Stimulated activated CD8-positive, alpha-beta memory T cell treated with anti-CD3 and anti-CD28 coated beads, Interleukin-4, amount 100 ng/mL, for 48 hours (primary cell): ENCODE data around the gene KLF13.
A peak's percentile ranks its signal among the peaks of the same experiment; 100 is the strongest.

Source experiments
- DNase-seq: peaks from one replicate; pipeline ENCODE4 v3.0.0-alpha.2; 2020

The KLF13 gene

GRCh38 chr15:31405200-31405920, 78.7 kb downstream of the KLF13 start:
- peak; percentile 49 for DNase-seq

GRCh38 chr15:31407376-31407775, 80.7 kb downstream of the KLF13 start:
- no peak for DNase-seq

- no peak for DNase-seq
These were observed 81.2 kb downstream of the KLF13 start for GRCh38 chr15:31407851-31408250.

GRCh38 chr15:31408724-31409123, 82.1 kb downstream of the KLF13 start:
- DNase-seq: no peak

GRCh38 chr15:31409171-31409570, 82.5 kb downstream of the KLF13 start:
- DNase-seq: no peak

- no peak for DNase-seq
These were observed 86.2 kb downstream of the KLF13 start for GRCh38 chr15:31412824-31413223.

- no peak for DNase-seq
These were observed 88.6 kb downstream of the KLF13 start for GRCh38 chr15:31415201-31415600.

DNA sequence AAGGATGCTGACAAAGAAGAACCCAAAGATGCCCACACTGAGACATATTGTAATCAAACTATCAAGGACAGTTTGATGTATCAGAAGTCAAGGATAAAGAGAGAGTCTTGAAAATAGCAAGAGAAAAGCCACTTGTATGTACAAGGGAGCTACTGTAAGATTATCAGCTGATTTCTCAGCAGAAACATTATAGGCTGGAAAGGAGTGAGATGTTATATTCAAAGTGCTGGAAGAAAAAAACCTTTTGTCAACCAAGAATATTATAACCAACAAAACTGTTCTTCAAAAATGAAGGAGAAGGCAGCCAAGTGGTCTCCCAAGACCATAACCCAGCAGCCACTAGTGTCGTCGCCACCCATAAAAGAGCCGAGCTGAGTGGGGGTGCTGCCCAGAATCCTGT, 93.2 kb downstream of the KLF13 start:
- DNase-seq: no peak

DNA sequence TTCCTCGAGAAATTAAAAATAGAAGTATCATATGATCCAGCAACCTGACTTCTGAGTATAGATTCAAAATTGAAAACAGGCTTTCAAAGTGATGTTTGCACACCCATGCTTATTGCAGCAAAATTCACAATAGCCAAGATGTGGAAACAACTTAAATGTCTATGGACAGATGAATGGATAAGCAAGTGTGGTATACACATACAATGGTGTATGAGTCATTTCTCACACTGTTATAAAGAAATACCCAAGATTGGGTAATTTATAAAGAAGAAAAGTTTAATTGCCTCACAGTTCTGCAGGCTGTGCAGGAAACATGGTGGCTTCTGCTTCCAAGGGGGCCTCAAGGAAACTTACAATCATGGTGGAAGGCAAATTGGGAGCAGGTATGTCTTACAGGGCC, 100.8 kb downstream of the KLF13 start:
- DNase-seq: no peak
